SK-N-SH (cell line): ENCODE measurements around the gene PSMC3IP. TPM values are rescaled to one million over a fixed set of nuclear protein-coding genes. Genes with fewer than 3 reads are reported as not detected.

Experiments used
- CTCF ChIA-PET: fragments of 300-600, 350-600 bp; formaldehyde crosslinking; extraction: SDS; loops from one replicate; lab custom pipeline; 2021; lab: Yijun Ruan, JAX
- POLR2A ChIA-PET: fragments of 350-600 bp; sonication (Branson Sonifier 250); formaldehyde crosslinking; extraction: SDS; loops from one replicate; lab custom pipeline; 2020; ENCODE audit warnings: antibody characterized with exemption, inconsistent platforms; lab: Yijun Ruan, JAX
- DNase-seq: peaks from one replicate; pipeline ENCODE4 v3.0.0; 2012
- H2AFZ ChIP-seq: fragments of 200-600 bp; sonication (generic); 2 replicates; pipeline ENCODE4 v1.8.1; 2016; ENCODE audit warnings: antibody characterized with exemption, mild to moderate bottlenecking, low read depth
- H3F3A ChIP-seq: fragments of 200-600 bp; sonication (generic); replicated peaks from 2 replicates; pipeline ENCODE3; 2016; ENCODE audit warnings: antibody characterized with exemption, mild to moderate bottlenecking; ENCODE audit not compliant: insufficient read depth
- H3K27ac ChIP-seq, 2 experiments: fragments of 200-500 bp in 1 of 2; fragments of 200-600 bp in 1 of 2; sonication (Bioruptor generic) in 1 of 2; sonication (generic), shearing (Covaris generic) in 1 of 2; 2 replicates each; pipeline versions ENCODE4 v1.5.1 to v1.6.1; 2014 to 2016; ENCODE audit warnings: low read depth in 2 of 2, inconsistent platforms in 1 of 2, low read length in 1 of 2, mild to moderate bottlenecking in 1 of 2, mixed read lengths in 1 of 2
- H3K27me3 ChIP-seq: fragments of 200-600 bp; sonication (generic), shearing (Covaris generic); 2 replicates; pipeline ENCODE4 v1.6.1; 2016; ENCODE audit warnings: mixed run types; ENCODE audit not compliant: insufficient read depth
- H3K36me3 ChIP-seq, 2 experiments: fragments of 200-500 bp in 1 of 2; fragments of 200-600 bp in 1 of 2; sonication (Bioruptor generic) in 1 of 2; sonication (generic) in 1 of 2; replicated peaks in 1 of 2; 2 replicates each; pipeline versions ENCODE3 to v1.5.1; 2014 to 2016; ENCODE audit warnings: low read length in 1 of 2, mild to moderate bottlenecking in 1 of 2; ENCODE audit not compliant: insufficient read depth in 2 of 2, control insufficient read depth in 1 of 2
- H3K4me1 ChIP-seq, 2 experiments: fragments of 200-500 bp in 1 of 2; fragments of 200-600 bp in 1 of 2; sonication (Bioruptor generic) in 1 of 2; sonication (generic), shearing (Covaris generic) in 1 of 2; 2 replicates each; pipeline versions ENCODE4 v1.5.1 to v1.6.1; 2014 to 2016; ENCODE audit warnings: low read depth in 1 of 2, low read length in 1 of 2, mixed run types in 1 of 2; ENCODE audit not compliant: insufficient read depth in 2 of 2, control insufficient read depth in 1 of 2
- H3K4me2 ChIP-seq: fragments of 200-600 bp; sonication (generic), shearing (Covaris generic); 2 replicates; pipeline ENCODE4 v1.6.1; 2017; ENCODE audit warnings: mixed run types
- H3K4me3 ChIP-seq, 2 experiments: fragments of 200-500 bp in 1 of 2; fragments of 200-600 bp in 1 of 2; sonication (Bioruptor generic) in 1 of 2; sonication (generic), shearing (Covaris generic) in 1 of 2; 2 replicates each; pipeline versions ENCODE4 v1.5.1 to v1.8.1; 2014 to 2016; ENCODE audit warnings: low read depth in 2 of 2, inconsistent platforms in 1 of 2, low read length in 1 of 2, mild to moderate bottlenecking in 1 of 2, mixed read lengths in 1 of 2, moderate library complexity in 1 of 2
- H3K79me2 ChIP-seq: fragments of 200-600 bp; sonication (generic); 2 replicates; pipeline ENCODE4 v1.8.1; 2017; ENCODE audit warnings: mild to moderate bottlenecking; ENCODE audit not compliant: insufficient read depth
- H3K9ac ChIP-seq: fragments of 200-600 bp; sonication (generic); 2 replicates; pipeline ENCODE4 v1.6.1; 2017; ENCODE audit warnings: mixed run types
- H3K9me2 ChIP-seq: fragments of 200-600 bp; sonication (generic); 2 replicates; pipeline ENCODE4 v1.6.1; 2017; ENCODE audit warnings: mixed run types
- H3K9me3 ChIP-seq: fragments of 200-600 bp; sonication (generic); 2 replicates; pipeline ENCODE4 v1.6.1; 2017; ENCODE audit warnings: mixed run types, mild to moderate bottlenecking, moderate library complexity
- H4K20me1 ChIP-seq: fragments of 200-600 bp; sonication (generic); 2 replicates; pipeline ENCODE4 v1.6.1; 2017; ENCODE audit warnings: mild to moderate bottlenecking, mixed run types; ENCODE audit not compliant: insufficient read depth
- CHD2 ChIP-seq: fragments of 150-350 bp; IDR thresholded peaks from 2 replicates; pipeline ENCODE4 v1.6.1; 2018; ENCODE audit warnings: low read length; ENCODE audit not compliant: partially characterized antibody
- ELF1 ChIP-seq: IDR thresholded peaks from 2 replicates; pipeline ENCODE4 v1.4.0; 2012
- EP300 ChIP-seq, 2 experiments: IDR thresholded peaks; 2 replicates each; pipeline versions ENCODE4 v1.4.0 to v1.6.1; 2012; ENCODE audit warnings: borderline replicate concordance in 1 of 2, low read depth in 1 of 2, low read length in 1 of 2
- FOXJ3 ChIP-seq: sonication (generic); formaldehyde crosslinking; IDR thresholded peaks from 2 replicates; pipeline ENCODE4 v1.5.1; 2020; ENCODE audit warnings: mild to moderate bottlenecking, missing genetic modification reagents
- GABPA ChIP-seq: IDR thresholded peaks from 2 replicates; pipeline ENCODE4 v1.4.0; 2012; ENCODE audit warnings: low read depth, mild to moderate bottlenecking
- MEF2A ChIP-seq: IDR thresholded peaks from 2 replicates; pipeline ENCODE4 v1.4.0; 2012; ENCODE audit warnings: low read depth, borderline replicate concordance
- RXRA ChIP-seq: IDR thresholded peaks from 2 replicates; pipeline ENCODE4 v1.4.0; 2012; ENCODE audit warnings: low read depth, mild to moderate bottlenecking, borderline replicate concordance
- WGBS: methylation state at CpG from one replicate; pipeline ENCODE4 v1.1.6; 2017; ENCODE audit warnings: low lambda C conversion rate; 5-methylcytosine and 5-hydroxymethylcytosine counted together
- polyA plus RNA-seq, 3 experiments: library from polyadenylated mRNA; depleted of rRNA; stranded (reverse); fragments of >200 nt; gene quantifications; 2 replicates each; pipeline ENCODE4 v1.2.3, GENCODE V29; 2012
- TF ChIP-seq, protein P1 (sequence below): IDR thresholded peaks from 2 replicates; pipeline ENCODE4 v1.6.1; 2012; ENCODE audit warnings: mild to moderate bottlenecking, low read depth, low read length, moderate library complexity
- TF ChIP-seq, protein P2 (sequence below): IDR thresholded peaks from 2 replicates; pipeline ENCODE4; 2012
- TF ChIP-seq, protein P3 (sequence below): fragments of 150-350 bp; IDR thresholded peaks from 2 replicates; pipeline ENCODE4 v1.6.1; 2016; ENCODE audit warnings: mild to moderate bottlenecking, low read depth, low read length
- TF ChIP-seq, protein P4 (sequence below): fragments of 200-600 bp; sonication (generic); IDR thresholded peaks from 2 replicates; pipeline ENCODE4 v1.6.1; 2017; ENCODE audit warnings: antibody characterized with exemption, mild to moderate bottlenecking, moderate library complexity

Gene PSMC3IP
- polyA plus RNA-seq, 1 of the 3 experiments (the other 2 are of a cell fraction), result 17.3 TPM

DNA sequence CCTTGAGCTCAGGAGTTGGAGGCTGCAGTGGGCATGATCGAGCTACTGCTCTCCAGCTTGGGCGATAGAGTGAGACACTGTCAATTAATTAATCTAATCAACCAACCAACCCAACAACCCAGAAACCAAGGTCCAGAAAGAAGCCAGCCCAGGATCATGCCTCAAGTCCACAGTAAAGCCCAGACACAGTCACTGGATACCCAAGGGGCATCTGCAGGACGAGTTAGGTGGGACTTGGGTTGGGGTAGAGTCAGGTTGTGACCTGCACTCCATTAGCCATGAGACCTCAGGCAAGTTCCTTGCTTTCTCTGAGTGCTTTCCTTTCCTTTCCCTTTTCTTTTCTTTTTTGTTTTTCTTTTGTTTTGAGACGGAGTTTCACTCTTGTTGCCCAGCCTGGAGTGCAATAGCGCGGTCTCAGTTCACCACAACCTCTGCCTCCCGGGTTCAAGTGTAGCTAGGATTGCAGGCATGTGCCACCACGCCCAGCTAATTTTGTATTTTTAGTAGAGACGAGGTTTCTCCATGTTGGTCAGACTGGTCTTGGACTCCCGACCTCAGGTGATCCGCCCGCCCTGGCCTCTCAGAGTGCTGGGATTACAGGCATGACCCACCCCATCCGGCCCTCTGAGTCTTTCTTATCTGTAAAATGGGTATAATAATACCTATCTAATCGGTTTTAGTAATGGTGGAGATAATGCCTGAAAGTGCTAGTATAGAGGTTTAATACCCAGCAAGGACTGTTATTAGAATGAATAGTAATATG is 28.4 kb downstream of the PSMC3IP start:
- H3K4me2 ChIP-seq, result no peak overlapping the region

DNA sequence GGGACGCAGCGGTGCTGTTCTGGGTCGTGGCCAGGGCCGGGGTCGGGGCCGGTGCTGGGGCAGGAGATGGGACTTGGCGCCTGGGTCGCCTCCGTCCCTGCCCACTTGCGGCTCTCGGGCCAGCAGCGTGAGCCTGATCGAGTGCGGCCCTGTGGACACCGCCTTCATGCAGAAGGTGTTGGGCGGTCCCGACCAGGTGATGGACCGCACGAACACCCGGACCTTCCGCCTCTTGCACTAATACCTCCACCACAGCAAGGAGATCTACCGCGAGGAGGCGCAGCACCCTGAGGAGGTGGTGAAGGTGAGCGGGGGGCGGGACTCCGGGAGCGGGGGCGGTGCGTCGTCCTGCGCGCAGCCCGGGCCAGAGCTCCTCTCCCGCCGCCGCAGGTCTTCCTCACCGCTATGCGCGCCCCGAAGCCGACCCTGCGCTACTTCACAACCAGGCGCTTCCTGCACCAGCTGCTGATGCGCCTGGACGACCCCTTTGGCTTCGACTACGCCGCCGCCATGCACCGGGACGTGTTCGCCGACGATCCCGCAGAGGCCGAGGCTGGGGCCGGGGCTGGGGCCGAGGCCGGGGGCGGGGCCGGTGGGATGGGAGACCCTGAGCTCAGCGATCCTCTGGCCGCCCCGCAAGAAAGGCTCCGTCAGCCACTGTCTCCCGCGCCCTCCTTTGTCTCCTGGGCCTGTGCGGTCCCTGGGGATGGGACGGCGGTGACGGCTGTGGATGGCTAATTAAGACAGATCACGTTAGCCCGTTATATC is 29.3 kb downstream of the PSMC3IP start:
- no peaks in the 10 kb centered on the region for H3K27me3 ChIP-seq
- 86% methylated on average over 64 of the region's 74 CpGs for WGBS
- POLR2A ChIA-PET, result no interaction called here
- peaks cover 26% of the 10 kb centered on the region; the same call in 1 of the 2 replicates for H3K79me2 ChIP-seq
- TF ChIP-seq ELF1 (no peak), GABPA (no peak), MEF2A (no peak), RXRA (no peak), FOXJ3 (CRISPR knock-in tag) (no peak)
- TF ChIP-seq, protein P1, sequence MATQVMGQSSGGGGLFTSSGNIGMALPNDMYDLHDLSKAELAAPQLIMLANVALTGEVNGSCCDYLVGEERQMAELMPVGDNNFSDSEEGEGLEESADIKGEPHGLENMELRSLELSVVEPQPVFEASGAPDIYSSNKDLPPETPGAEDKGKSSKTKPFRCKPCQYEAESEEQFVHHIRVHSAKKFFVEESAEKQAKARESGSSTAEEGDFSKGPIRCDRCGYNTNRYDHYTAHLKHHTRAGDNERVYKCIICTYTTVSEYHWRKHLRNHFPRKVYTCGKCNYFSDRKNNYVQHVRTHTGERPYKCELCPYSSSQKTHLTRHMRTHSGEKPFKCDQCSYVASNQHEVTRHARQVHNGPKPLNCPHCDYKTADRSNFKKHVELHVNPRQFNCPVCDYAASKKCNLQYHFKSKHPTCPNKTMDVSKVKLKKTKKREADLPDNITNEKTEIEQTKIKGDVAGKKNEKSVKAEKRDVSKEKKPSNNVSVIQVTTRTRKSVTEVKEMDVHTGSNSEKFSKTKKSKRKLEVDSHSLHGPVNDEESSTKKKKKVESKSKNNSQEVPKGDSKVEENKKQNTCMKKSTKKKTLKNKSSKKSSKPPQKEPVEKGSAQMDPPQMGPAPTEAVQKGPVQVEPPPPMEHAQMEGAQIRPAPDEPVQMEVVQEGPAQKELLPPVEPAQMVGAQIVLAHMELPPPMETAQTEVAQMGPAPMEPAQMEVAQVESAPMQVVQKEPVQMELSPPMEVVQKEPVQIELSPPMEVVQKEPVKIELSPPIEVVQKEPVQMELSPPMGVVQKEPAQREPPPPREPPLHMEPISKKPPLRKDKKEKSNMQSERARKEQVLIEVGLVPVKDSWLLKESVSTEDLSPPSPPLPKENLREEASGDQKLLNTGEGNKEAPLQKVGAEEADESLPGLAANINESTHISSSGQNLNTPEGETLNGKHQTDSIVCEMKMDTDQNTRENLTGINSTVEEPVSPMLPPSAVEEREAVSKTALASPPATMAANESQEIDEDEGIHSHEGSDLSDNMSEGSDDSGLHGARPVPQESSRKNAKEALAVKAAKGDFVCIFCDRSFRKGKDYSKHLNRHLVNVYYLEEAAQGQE, result no peak
- H3K4me3 ChIP-seq, result no peak overlapping the region
- H3F3A ChIP-seq, result peaks cover 7% of the 10 kb centered on the region
- no peaks in the 10 kb centered on the region for H3K9me3 ChIP-seq
- CTCF ChIA-PET, result no interaction called here
- no peaks in the 10 kb centered on the region for H4K20me1 ChIP-seq
- no peak overlapping the region for H3K27ac ChIP-seq
- no peak overlapping the region for H3K9ac ChIP-seq
- H3K9me2 ChIP-seq, result no peaks in the 10 kb centered on the region
- H3K36me3 ChIP-seq, result peaks cover 3 to 11% of the 10 kb centered on the region in 2 experiments
- H2AFZ ChIP-seq, result no peak overlapping the region
- DNase-seq, result peak; percentile 22
- no peak overlapping the region for H3K4me2 ChIP-seq
- peaks cover 0 to 6% of the 10 kb centered on the region in 2 experiments; a peak in 1 of 4 replicates for H3K4me1 ChIP-seq

More for the DNA sequence above, 28.4 kb downstream of the PSMC3IP start:
- Histone ChIP-seq H3K4me3 (no peak overlapping the region), H3K36me3 (peaks cover 3 to 9% of the 10 kb centered on the region in 2 experiments), H3K4me1 (peaks cover 2 to 14% of the 10 kb centered on the region in 2 experiments; a peak in 1 of 4 replicates), H2AFZ (no peak overlapping the region), H3K9ac (no peak overlapping the region), H3F3A (peaks cover 8% of the 10 kb centered on the region), H3K27ac (no peak overlapping the region), H3K79me2 (peaks cover 35% of the 10 kb centered on the region; the same call in 1 of the 2 replicates), H3K9me2 (no peaks in the 10 kb centered on the region), H4K20me1 (no peaks in the 10 kb centered on the region), H3K27me3 (no peaks in the 10 kb centered on the region), H3K9me3 (no peaks in the 10 kb centered on the region)
- POLR2A ChIA-PET, result no interaction called here
- CTCF ChIA-PET, result no interaction called here
- 84% methylated on average over 14 of the region's 14 CpGs for WGBS
- no peak for DNase-seq
- TF ChIP-seq, protein P2, sequence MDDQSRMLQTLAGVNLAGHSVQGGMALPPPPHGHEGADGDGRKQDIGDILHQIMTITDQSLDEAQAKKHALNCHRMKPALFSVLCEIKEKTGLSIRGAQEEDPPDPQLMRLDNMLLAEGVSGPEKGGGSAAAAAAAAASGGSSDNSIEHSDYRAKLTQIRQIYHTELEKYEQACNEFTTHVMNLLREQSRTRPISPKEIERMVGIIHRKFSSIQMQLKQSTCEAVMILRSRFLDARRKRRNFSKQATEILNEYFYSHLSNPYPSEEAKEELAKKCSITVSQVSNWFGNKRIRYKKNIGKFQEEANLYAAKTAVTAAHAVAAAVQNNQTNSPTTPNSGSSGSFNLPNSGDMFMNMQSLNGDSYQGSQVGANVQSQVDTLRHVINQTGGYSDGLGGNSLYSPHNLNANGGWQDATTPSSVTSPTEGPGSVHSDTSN, result no peak
- TF ChIP-seq CHD2 (no peak), EP300 (IDR thresholded peaks at IDR 0.05; ENCODE audit: borderline replicate concordance in 1 of 2, low read depth in 1 of 2, low read length in 1 of 2) (no peak)
- TF ChIP-seq, protein P3, sequence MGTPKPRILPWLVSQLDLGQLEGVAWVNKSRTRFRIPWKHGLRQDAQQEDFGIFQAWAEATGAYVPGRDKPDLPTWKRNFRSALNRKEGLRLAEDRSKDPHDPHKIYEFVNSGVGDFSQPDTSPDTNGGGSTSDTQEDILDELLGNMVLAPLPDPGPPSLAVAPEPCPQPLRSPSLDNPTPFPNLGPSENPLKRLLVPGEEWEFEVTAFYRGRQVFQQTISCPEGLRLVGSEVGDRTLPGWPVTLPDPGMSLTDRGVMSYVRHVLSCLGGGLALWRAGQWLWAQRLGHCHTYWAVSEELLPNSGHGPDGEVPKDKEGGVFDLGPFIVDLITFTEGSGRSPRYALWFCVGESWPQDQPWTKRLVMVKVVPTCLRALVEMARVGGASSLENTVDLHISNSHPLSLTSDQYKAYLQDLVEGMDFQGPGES, result no peak
- TF ChIP-seq, protein P4, sequence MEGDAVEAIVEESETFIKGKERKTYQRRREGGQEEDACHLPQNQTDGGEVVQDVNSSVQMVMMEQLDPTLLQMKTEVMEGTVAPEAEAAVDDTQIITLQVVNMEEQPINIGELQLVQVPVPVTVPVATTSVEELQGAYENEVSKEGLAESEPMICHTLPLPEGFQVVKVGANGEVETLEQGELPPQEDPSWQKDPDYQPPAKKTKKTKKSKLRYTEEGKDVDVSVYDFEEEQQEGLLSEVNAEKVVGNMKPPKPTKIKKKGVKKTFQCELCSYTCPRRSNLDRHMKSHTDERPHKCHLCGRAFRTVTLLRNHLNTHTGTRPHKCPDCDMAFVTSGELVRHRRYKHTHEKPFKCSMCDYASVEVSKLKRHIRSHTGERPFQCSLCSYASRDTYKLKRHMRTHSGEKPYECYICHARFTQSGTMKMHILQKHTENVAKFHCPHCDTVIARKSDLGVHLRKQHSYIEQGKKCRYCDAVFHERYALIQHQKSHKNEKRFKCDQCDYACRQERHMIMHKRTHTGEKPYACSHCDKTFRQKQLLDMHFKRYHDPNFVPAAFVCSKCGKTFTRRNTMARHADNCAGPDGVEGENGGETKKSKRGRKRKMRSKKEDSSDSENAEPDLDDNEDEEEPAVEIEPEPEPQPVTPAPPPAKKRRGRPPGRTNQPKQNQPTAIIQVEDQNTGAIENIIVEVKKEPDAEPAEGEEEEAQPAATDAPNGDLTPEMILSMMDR, result no peak
